ENCODE results near the gene ARRB1. TPM values are rescaled to one million over a fixed set of nuclear protein-coding genes. Genes with fewer than 3 reads are reported as not detected.
"Not testable (repeated sequence)": the region's sequence is repeated elsewhere in the genome, so short reads cannot be mapped to it uniquely, and the experiment has no call there.

Gene ARRB1
- total RNA-seq, 4 donors from 2014 or later: 23.1 to 61.8 (median 44.8) TPM

DNA sequence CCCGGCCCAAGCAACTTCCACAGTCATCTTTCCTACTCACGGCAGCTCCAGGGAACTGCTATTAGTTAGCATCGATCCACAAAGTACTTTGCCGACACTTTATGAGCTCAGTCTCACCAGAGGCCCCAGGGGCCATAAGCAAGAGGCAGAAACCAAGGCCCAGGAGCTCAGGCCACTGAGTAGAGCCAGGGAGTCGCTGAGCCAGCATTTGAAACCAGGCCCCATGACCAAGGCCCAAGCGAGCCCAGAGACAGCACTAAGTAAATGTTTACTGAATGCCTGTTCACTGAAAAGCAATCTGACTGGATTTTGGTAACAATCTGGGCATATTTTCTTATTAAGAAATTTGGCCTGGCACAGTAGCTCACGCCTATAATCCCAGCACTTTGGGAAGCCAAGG, 43.3 kb downstream of the ARRB1 start:
- Histone ChIP-seq H3K9me3 (no peaks in the 10 kb centered on the region), H3K27ac (no peak overlapping the region), H3K27me3 (no peaks in the 10 kb centered on the region), H3K4me3 (no peak overlapping the region), H3K36me3 (no peaks in the 10 kb centered on the region), H3K4me1 (peaks cover 0 to 4% of the 10 kb centered on the region in 2 donors)
- DNase-seq: no peak
- intact Hi-C loops (cut with DNase I; ENCODE audit: low total_unique reads): no loop called here
- TF ChIP-seq, protein P1, sequence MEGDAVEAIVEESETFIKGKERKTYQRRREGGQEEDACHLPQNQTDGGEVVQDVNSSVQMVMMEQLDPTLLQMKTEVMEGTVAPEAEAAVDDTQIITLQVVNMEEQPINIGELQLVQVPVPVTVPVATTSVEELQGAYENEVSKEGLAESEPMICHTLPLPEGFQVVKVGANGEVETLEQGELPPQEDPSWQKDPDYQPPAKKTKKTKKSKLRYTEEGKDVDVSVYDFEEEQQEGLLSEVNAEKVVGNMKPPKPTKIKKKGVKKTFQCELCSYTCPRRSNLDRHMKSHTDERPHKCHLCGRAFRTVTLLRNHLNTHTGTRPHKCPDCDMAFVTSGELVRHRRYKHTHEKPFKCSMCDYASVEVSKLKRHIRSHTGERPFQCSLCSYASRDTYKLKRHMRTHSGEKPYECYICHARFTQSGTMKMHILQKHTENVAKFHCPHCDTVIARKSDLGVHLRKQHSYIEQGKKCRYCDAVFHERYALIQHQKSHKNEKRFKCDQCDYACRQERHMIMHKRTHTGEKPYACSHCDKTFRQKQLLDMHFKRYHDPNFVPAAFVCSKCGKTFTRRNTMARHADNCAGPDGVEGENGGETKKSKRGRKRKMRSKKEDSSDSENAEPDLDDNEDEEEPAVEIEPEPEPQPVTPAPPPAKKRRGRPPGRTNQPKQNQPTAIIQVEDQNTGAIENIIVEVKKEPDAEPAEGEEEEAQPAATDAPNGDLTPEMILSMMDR (IDR thresholded peaks at IDR 0.05): no peak
- no peak for TF ChIP-seq POLR2A (IDR thresholded peaks at IDR 0.05)

DNA sequence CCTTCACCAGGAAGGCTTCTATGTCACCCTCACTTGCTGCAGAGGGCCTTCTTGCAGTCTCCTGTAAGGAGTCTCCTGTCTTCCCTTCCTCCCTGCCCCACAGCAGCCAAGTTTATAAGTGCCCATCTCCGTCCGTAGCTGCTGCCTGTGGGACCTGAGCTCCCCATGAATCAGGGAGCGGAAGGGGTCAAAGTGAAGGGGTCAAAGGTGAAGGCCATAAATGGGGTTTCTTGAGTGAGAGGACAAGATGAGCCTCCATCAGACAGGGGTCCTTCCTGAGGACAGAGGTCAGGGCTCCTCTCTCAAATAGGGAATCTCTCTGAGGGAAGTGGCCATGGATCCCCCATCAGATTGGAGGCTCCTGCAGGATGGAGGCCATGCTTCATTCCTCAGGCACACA, 44.4 kb downstream of the ARRB1 start:
- Histone ChIP-seq H3K36me3 (no peaks in the 10 kb centered on the region), H3K4me3 (no peak overlapping the region), H3K4me1 (peaks cover 0 to 4% of the 10 kb centered on the region in 2 donors), H3K9me3 (no peaks in the 10 kb centered on the region), H3K27ac (peak overlapping the region; percentile 22 to 30), H3K27me3 (no peaks in the 10 kb centered on the region)
- no peak for DNase-seq
- no peak for TF ChIP-seq POLR2A (IDR thresholded peaks at IDR 0.05)
- TF ChIP-seq, protein P1 (IDR thresholded peaks at IDR 0.05): no peak
- intact Hi-C loops (cut with DNase I; ENCODE audit: low total_unique reads): no loop called here

DNA sequence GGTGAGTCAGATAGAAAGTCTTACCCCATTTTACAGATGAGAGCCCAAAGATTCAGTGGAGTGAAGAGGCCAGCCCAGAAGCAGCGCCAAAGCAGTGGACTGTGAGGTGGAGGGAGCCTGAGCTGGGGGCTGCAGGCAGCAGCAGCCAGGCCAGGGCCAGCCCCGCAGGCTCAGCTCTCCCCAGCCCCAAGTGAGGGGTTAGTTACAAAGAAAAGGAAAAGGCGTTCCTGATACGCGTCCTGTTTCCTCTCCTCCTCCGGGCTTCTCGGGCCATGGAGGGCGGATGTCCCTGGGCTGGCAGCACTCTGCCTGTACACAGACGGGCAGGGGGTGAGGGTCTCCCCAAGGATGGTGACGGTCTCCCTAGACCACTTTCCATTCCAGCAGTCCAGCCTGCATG, 44.9 kb downstream of the ARRB1 start:
- Histone ChIP-seq H3K27me3 (no peaks in the 10 kb centered on the region), H3K27ac (peak overlapping the region; percentile 22 to 30), H3K4me3 (no peak overlapping the region), H3K9me3 (no peaks in the 10 kb centered on the region), H3K4me1 (peaks cover 0 to 4% of the 10 kb centered on the region in 2 donors), H3K36me3 (no peaks in the 10 kb centered on the region)
- no peak for DNase-seq
- TF ChIP-seq, protein P1 (IDR thresholded peaks at IDR 0.05): no peak
- TF ChIP-seq POLR2A (IDR thresholded peaks at IDR 0.05): no peak
- intact Hi-C loops (cut with DNase I; ENCODE audit: low total_unique reads): no loop called here

DNA sequence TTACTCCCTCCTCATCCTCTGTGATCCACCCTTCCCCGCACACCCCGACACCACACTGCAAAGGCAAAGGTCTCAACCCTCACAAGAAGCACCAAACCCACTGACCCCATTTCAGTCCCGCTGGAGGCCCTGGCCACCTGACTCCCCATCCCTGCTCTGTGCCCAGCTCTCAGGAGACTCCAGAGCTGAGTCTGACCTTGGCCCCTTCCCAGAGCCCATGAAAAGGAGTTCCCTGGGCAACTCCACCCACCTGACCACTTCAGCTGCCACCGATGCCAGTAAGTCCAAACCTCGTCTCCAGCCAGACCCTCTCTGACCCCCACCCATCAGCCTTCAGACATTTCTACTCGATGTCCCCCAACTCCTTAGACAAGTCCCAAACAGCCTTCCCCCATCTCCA, 45.5 kb downstream of the ARRB1 start:
- Histone ChIP-seq H3K27ac (peak overlapping the region; percentile 22 to 30), H3K36me3 (no peaks in the 10 kb centered on the region), H3K27me3 (no peaks in the 10 kb centered on the region), H3K4me3 (no peak overlapping the region), H3K4me1 (peaks cover 0 to under 1% of the 10 kb centered on the region in 2 donors), H3K9me3 (no peaks in the 10 kb centered on the region)
- no peak for DNase-seq
- intact Hi-C loops (cut with DNase I; ENCODE audit: low total_unique reads): no loop called here
- TF ChIP-seq, protein P1 (IDR thresholded peaks at IDR 0.05): no peak

DNA sequence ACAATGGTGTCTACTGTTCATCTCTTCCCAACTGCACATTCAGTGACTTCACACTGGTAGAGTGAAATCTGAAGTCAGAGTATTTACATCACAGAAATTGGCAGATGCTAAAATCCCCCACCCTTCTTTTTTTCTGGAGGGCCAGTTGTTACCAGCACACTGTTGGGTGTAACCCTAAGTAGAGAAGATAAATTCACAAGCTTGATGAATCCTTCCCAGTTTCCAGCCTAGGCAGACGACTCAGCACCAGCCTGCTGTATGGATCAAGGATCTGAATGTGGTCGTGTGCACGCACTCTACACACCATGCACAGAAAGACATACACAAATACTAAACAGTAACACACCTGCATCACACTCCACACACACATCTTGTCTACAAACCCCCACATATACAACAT, 46.0 kb downstream of the ARRB1 start:
- DNase-seq: no peak
- TF ChIP-seq, protein P1 (IDR thresholded peaks at IDR 0.05): no peak
- TF ChIP-seq POLR2A (IDR thresholded peaks at IDR 0.05): no peak
- Histone ChIP-seq H3K4me3 (no peak overlapping the region), H3K9me3 (no peaks in the 10 kb centered on the region), H3K27me3 (no peaks in the 10 kb centered on the region), H3K27ac (no peak overlapping the region), H3K36me3 (no peaks in the 10 kb centered on the region), H3K4me1 (no peaks in the 10 kb centered on the region)
- intact Hi-C loops (cut with DNase I; ENCODE audit: low total_unique reads): no loop called here

DNA sequence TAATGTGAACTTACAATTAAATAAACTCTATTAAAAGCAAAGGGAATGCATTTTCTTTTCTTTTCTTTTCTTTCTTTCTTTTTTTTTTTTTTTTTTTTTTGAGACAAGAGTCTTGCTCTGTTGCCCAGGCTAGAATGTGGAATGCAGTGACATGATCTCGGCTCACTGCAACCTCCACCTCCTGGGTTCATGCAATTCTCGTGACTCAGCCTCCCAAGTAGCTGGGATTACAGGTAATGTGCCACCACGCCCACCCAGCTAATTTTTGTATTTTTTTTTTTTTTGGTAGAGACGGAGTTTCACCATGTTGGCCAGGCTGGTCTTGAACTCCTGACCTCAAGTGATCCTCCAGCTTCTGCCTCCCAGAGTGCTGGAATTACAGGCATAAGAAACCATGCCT, 46.5 kb downstream of the ARRB1 start:
- H3K9me3 ChIP-seq; intact Hi-C loops (cut with DNase I; ENCODE audit: low total_unique reads); H3K4me1 ChIP-seq; H3K4me3 ChIP-seq; H3K27ac ChIP-seq; H3K27me3 ChIP-seq; H3K36me3 ChIP-seq; DNase-seq: not testable (repeated sequence)
